ENCODE results near the gene KIAA1191. TPM values are rescaled to one million over a fixed set of nuclear protein-coding genes. Genes with fewer than 3 reads are reported as not detected.

Gene KIAA1191
- total RNA-seq, 1 experiment from 2014 or later = 128 TPM

DNA sequence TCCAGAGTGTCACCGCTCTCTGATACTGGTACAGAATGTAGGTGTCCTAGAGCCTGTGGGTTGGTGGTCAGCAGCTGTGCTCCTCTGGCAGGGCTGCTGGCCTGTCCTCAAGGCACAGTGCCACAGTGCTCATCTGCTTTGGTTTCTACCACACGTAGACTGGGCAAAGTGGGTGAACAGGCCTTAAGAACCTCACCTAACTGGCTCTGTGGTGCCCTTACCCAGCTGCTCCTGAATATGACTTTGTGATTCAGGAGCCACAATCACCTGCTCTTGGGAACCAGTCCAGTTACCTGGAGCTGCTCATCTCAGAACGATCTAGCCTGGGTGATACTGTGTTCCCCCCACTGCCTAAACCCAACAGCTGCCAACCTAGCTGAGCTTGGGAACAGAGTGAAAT is 20.4 kb upstream of the KIAA1191 start:
- no peaks in the 10 kb centered on the region for H3K79me1 ChIP-seq (ENCODE audit: insufficient read depth, low read depth, low read length, poor library complexity, severe bottlenecking)
- Mint-ChIP-seq H3K27ac (no peak overlapping the region; a peak in 1 of 7 replicates), H3K36me3 (ENCODE audit: insufficient read depth in 1 of 3, low read depth in 3 of 3) (peaks cover 30 to 74% (median 39%) of the 10 kb centered on the region in 3 experiments), H3K9me3 (no peaks in the 10 kb centered on the region), H3K27me3 (ENCODE audit: low read depth) (no peaks in the 10 kb centered on the region), H3K4me3 (no peak overlapping the region), H3K4me1 (peaks cover 4 to 6% of the 10 kb centered on the region in 2 experiments; a peak in 3 of 4 replicates)
- no peak overlapping the region for H2BK5ac ChIP-seq (ENCODE audit: insufficient read length, low read length)
- TF ChIP-seq, protein P1, sequence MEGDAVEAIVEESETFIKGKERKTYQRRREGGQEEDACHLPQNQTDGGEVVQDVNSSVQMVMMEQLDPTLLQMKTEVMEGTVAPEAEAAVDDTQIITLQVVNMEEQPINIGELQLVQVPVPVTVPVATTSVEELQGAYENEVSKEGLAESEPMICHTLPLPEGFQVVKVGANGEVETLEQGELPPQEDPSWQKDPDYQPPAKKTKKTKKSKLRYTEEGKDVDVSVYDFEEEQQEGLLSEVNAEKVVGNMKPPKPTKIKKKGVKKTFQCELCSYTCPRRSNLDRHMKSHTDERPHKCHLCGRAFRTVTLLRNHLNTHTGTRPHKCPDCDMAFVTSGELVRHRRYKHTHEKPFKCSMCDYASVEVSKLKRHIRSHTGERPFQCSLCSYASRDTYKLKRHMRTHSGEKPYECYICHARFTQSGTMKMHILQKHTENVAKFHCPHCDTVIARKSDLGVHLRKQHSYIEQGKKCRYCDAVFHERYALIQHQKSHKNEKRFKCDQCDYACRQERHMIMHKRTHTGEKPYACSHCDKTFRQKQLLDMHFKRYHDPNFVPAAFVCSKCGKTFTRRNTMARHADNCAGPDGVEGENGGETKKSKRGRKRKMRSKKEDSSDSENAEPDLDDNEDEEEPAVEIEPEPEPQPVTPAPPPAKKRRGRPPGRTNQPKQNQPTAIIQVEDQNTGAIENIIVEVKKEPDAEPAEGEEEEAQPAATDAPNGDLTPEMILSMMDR (conservative IDR thresholded peaks at IDR 0.05) = no peak
- no peak overlapping the region for H4K8ac ChIP-seq (replicated peaks; ENCODE audit: insufficient read length, low read depth, low read length)
- H3K27ac ChIP-seq (ENCODE audit: insufficient read length, low read depth, low read length) = no peak overlapping the region
- no peak overlapping the region for H2AFZ ChIP-seq (ENCODE audit: low read length)
- H3K4me1 ChIP-seq (ENCODE audit: insufficient read depth, low read length) = no peaks in the 10 kb centered on the region
- no peak overlapping the region for H3K23ac ChIP-seq (ENCODE audit: insufficient read length, low read depth, low read length)
- H3K14ac ChIP-seq (ENCODE audit: insufficient read depth, low read length) = no peak overlapping the region
- no peaks in the 10 kb centered on the region for H3K27me3 ChIP-seq (ENCODE audit: insufficient read depth, low read length)
- no peak overlapping the region for H3K18ac ChIP-seq (ENCODE audit: insufficient read length, low read depth, low read length)
- DNase-seq = no peak
- H2BK120ac ChIP-seq (ENCODE audit: low read depth, low read length, poor library complexity, severe bottlenecking) = no peak overlapping the region
- no peak overlapping the region for H3K4me2 ChIP-seq (ENCODE audit: insufficient read depth, insufficient read length, low read length)
- H3K56ac ChIP-seq (ENCODE audit: insufficient read length, low read depth, low read length) = no peak overlapping the region
- H2BK20ac ChIP-seq (ENCODE audit: low read depth, low read length, poor library complexity, severe bottlenecking) = no peak overlapping the region
- no peak overlapping the region for H2BK12ac ChIP-seq (ENCODE audit: insufficient read length, low read depth, low read length)
- no peaks in the 10 kb centered on the region for H4K20me1 ChIP-seq (ENCODE audit: control insufficient read depth, insufficient read depth, insufficient read length)
- H3K9ac ChIP-seq (ENCODE audit: extremely low read depth, insufficient read length, low read length) = no peak overlapping the region
- H4K5ac ChIP-seq (ENCODE audit: insufficient read length, low read depth, low read length) = no peak overlapping the region
- no CpG with 5 or more reads among the region's 3 CpGs for WGBS (ENCODE audit: extremely low coverage, insufficient read length, low lambda C conversion rate)
- no peak overlapping the region for H3K4ac ChIP-seq (ENCODE audit: low read depth, low read length)
- no peak overlapping the region for H3T11ph ChIP-seq (ENCODE audit: low read length)
- no peak overlapping the region for H2BK15ac ChIP-seq (ENCODE audit: low read depth, low read length)
- H3K79me2 ChIP-seq (ENCODE audit: insufficient read depth, low read length) = peaks cover 2% of the 10 kb centered on the region; the same call in 1 of the 2 replicates
- H2AK5ac ChIP-seq (ENCODE audit: insufficient read length, low read length) = no peak overlapping the region
- no peak overlapping the region for H4K91ac ChIP-seq (ENCODE audit: insufficient read length, low read depth, low read length)
- no peaks in the 10 kb centered on the region for H3K23me2 ChIP-seq (ENCODE audit: insufficient read length, low read depth, low read length, poor library complexity, severe bottlenecking)
- no peaks in the 10 kb centered on the region for H3K9me3 ChIP-seq (ENCODE audit: control insufficient read depth, low read depth, low read length)

Data from H9 (cell line).